Activated naive CD4-positive, alpha-beta T cell treated with anti-CD3 and anti-CD28 coated beads, Interleukin-2, amount 50 U/mL, for 72 hours (primary cell): ENCODE results near the gene STX8. TPM values are rescaled to one million over a fixed set of nuclear protein-coding genes. Genes with fewer than 3 reads are reported as not detected.

ENCODE experiments used
- ATAC-seq, 2 donors: fragments of 150-1000 bp; cut with Tn5 transposase; 2 replicates each; pipeline ENCODE4 v1.10.0; 2021; ENCODE audit warnings: mild to moderate bottlenecking in 2 of 2, moderate library complexity in 2 of 2
- DNase-seq, 2 donors: peaks; one replicate each; pipeline ENCODE4 v3.0.0; 2021 to 2022; ENCODE audit warnings: low spot score in 2 of 2
- H3K27ac Mint-ChIP-seq, 2 donors: one replicate each; pipeline ENCODE4 v1.8.0; 2022; ENCODE audit warnings: mild to moderate bottlenecking in 2 of 2, mixed read lengths in 2 of 2
- H3K36me3 Mint-ChIP-seq, 2 donors: one replicate each; pipeline ENCODE4 v1.8.0; 2022; ENCODE audit warnings: mixed read lengths in 2 of 2
- H3K9me3 Mint-ChIP-seq, 2 donors: one replicate each; pipeline ENCODE4 v1.8.0; 2022; ENCODE audit warnings: mixed read lengths in 2 of 2
- total RNA-seq, 2 donors: library from RNA; stranded (reverse); gene quantifications; one replicate each; pipeline ENCODE4 v1.2.3, GENCODE V29; 2022

The STX8 gene
- total RNA-seq, 2 donors from 2014 or later = 42.1 to 65.4 TPM

GRCh38 chr17:9221922-9222180 is 353.8 kb downstream of the STX8 start:
- ATAC-seq (no peak), DNase-seq (no peak)
- no peak overlapping the region for H3K27ac Mint-ChIP-seq
- H3K36me3 Mint-ChIP-seq = peaks cover 6% of the 10 kb centered on the region in 2 donors
- H3K9me3 Mint-ChIP-seq = peaks cover 4 to 5% of the 10 kb centered on the region in 2 donors

GRCh38 chr17:9221147-9221921 is 354.3 kb downstream of the STX8 start:
- peaks cover 9 to 11% of the 10 kb centered on the region in 2 donors for H3K36me3 Mint-ChIP-seq

GRCh38 chr17:9220398-9221146 is 355.0 kb downstream of the STX8 start:
- Mint-ChIP-seq H3K27ac (no peak overlapping the region), H3K36me3 (peaks cover 17 to 19% of the 10 kb centered on the region in 2 donors), H3K9me3 (peaks cover 13 to 15% of the 10 kb centered on the region in 2 donors)
- DNase-seq (no peak), ATAC-seq (no peak)

More at GRCh38 chr17:9221147-9221921, 354.3 kb downstream of the STX8 start:
- peak overlapping the region in 1 of 2 donors; percentile 14 for H3K27ac Mint-ChIP-seq
- no peak for DNase-seq
- no peak for ATAC-seq
- peaks cover 6 to 7% of the 10 kb centered on the region in 2 donors for H3K9me3 Mint-ChIP-seq

GRCh38 chr17:9219631-9220397 is 355.8 kb downstream of the STX8 start:
- Mint-ChIP-seq H3K9me3 (peaks cover 18 to 22% of the 10 kb centered on the region in 2 donors), H3K27ac (no peak overlapping the region), H3K36me3 (peaks cover 22 to 24% of the 10 kb centered on the region in 2 donors)
- no peak for ATAC-seq
- no peak for DNase-seq

DNA sequence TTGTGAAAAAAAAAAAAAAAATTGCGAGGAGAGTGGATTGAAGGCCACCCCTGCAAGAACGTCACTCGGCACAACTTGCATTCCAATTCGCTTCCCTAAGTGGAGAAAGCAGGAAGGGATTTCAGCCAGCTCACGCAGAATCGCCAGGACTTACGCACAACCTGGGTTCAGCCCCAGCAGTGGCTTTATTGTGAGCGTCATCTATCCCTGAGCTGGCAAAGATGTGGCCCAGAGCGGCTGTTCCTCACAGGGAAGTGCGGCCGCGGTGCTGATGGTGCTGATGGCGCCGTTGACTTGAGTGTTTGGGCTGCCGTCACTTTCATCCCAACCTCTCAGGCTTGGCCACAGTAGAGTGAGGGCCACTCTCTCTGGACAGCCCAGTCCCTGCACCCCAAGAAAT is 356.7 kb downstream of the STX8 start:
- DNase-seq (no peak), ATAC-seq (no peak)
- Mint-ChIP-seq H3K9me3 (peaks cover 18 to 22% of the 10 kb centered on the region in 2 donors), H3K36me3 (peaks cover 22 to 24% of the 10 kb centered on the region in 2 donors), H3K27ac (no peak overlapping the region)

DNA sequence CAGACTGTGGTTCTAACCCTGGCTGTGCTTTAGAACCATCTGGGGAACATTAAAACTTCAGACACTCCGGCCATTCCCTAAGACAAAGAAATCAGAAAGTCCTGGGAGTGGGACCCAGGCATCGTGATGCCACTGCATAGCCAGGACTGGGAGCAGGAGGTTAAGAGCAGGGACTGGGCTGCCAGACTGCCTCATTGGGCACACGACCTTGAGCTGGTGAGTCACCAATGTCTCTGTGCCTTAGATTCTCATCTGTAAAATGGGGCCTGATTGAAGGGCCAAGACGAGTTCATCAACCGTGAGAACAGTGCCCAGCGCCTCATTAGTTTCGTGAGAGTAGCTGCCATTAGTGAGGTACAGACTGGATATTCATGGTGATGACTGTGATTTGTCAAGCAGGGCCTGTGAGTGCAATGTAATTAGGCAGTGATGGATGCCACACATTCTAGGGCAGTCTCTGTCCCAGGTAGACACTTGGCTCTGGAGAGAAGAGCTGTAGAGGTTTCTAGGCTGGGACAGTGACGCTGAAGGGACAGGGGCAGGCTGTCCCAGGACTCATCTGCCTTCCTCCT is 357.5 kb downstream of the STX8 start:
- Mint-ChIP-seq H3K36me3 (peaks cover 22 to 24% of the 10 kb centered on the region in 2 donors), H3K27ac (peak overlapping the region in 1 of 2 donors; percentile 49), H3K9me3 (peaks cover 18 to 22% of the 10 kb centered on the region in 2 donors)
- DNase-seq (no peak), ATAC-seq (no peak)

DNA sequence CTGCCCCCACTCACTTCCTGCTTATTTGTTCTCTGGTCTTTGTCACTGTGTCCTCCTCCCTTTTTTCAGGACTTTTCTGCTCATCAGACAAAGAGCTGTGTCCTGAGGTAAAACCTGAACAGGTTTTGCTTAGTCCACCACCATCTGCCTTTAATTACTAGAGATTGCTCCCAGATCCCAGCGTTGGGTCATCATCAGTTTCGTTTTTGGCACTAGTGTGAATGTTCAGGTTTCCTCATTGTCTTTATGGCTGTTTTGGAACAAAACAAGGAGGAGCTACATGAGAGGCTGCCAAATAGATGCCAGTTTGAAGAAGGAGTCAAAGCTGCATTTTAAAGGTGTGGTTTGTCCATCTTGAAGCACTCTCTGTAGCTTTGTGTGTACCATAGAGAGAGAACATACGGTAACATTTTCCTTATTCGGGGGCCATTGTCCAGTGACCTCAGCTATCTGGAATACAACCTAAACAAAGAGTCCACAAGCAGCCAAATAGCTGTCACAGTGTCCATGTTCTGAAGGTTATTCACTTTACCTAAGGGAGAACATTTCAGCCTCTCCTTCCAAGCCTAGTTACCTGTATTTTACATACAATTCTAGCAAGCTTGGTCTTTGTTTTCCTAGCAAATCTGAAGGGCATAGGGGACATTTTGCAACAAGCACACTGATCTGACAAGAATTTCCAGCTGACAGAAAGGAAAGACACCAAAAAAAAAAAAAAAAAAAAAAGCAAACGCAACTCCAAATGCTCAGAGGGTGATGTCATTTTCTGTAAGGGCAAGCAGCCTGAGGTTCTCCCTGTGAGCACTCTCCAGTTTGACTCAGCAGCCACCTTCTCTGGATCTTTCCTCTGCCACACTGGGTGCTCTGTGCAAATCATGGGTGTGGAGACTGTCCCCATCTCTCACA is 358.2 kb downstream of the STX8 start:
- DNase-seq = no peak
- Mint-ChIP-seq H3K9me3 (peaks cover 18 to 22% of the 10 kb centered on the region in 2 donors), H3K27ac (peak overlapping the region in 1 of 2 donors; percentile 49), H3K36me3 (peaks cover 22 to 24% of the 10 kb centered on the region in 2 donors)
- peak; percentile 31 to 35 for ATAC-seq

DNA sequence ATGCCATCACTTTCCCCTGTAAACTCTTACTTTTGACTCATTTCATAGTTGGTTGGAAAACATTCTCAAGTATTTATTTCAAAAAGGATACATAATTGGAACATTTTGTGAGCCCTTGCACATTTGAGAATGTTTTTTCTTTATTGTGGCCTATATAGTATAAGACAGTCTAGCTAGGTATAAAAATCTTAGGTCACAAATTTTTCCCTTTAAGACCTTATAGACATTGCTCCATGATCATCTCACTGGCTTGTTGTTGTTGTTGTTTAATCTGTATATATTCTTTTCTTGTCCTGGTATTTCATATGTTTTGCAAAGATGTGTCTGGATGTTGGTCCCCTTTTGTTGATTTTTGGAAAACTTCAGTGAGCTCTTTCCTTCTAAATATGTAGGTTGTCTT is 360.2 kb downstream of the STX8 start:
- DNase-seq (no peak), ATAC-seq (no peak)
- H3K36me3 Mint-ChIP-seq = peaks cover 22 to 24% of the 10 kb centered on the region in 2 donors
- no peak overlapping the region for H3K27ac Mint-ChIP-seq
- H3K9me3 Mint-ChIP-seq = peaks cover 18 to 22% of the 10 kb centered on the region in 2 donors

DNA sequence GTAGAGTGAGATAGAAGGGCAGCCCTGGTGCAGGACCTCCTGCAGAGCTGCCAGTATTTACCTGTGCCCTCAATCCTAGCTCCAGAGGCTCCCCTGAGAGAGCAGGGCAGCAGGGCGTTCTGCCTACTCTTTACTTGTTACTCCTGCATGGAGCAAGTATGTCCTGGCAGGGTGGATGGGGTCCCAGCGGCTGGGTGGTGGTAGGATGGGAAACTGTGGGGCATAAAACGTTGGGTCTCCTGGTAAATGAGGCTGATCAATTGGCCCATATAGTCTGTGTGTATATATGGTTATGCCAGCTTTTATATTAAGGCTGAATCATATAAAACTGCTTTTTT is 362.3 kb downstream of the STX8 start:
- DNase-seq (no peak), ATAC-seq (no peak)
- Mint-ChIP-seq H3K27ac (no peak overlapping the region), H3K9me3 (peaks cover 18 to 22% of the 10 kb centered on the region in 2 donors), H3K36me3 (peaks cover 22 to 24% of the 10 kb centered on the region in 2 donors)

DNA sequence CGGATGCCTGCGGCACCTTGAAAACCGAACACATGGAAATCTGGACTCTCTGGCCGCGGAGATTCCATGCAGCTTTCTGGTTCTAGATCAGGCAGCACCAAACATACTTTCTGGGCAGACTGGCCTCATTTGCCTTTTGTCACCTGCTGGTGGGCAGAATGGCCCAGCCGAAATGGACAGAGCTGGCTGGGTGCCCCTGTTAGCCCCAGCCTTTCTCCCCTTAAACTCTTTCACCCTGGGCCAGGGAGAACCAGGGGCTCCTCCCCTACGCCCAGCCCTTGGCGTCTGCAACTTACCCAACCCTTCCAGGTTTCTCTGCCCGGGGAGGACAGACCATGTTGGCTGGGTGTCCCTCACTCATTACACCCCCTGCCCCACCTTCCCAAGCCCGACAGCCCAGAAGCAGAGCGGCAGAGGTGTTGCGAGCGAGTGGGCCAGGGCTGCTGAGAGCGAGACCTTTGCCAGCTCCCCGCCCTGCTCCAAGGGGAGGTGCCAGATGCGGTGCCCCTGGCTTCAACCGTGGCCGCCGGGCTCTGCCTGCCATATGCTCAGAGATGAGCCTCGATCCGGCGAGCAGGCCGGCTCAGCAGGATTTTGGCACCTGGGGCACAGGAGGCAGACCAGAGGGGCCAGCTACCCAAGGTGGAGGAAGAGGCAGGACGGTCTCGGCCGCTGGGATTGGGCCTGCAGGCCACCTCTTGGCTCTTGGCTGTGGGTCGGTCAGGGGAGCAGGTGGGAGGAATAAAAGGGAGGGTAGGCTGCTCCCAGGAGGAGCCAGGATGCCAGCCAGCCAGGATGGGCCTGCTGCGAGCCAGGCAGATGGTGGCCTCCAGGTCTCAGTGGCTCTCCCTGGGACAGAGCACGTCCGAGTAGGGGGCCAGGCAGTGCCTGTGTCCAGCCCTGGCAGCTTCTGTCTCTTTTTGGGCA is 363.0 kb downstream of the STX8 start:
- Mint-ChIP-seq H3K9me3 (peaks cover 18 to 22% of the 10 kb centered on the region in 2 donors), H3K36me3 (peaks cover 22 to 24% of the 10 kb centered on the region in 2 donors), H3K27ac (no peak overlapping the region)
- no peak for ATAC-seq
- DNase-seq = no peak

DNA sequence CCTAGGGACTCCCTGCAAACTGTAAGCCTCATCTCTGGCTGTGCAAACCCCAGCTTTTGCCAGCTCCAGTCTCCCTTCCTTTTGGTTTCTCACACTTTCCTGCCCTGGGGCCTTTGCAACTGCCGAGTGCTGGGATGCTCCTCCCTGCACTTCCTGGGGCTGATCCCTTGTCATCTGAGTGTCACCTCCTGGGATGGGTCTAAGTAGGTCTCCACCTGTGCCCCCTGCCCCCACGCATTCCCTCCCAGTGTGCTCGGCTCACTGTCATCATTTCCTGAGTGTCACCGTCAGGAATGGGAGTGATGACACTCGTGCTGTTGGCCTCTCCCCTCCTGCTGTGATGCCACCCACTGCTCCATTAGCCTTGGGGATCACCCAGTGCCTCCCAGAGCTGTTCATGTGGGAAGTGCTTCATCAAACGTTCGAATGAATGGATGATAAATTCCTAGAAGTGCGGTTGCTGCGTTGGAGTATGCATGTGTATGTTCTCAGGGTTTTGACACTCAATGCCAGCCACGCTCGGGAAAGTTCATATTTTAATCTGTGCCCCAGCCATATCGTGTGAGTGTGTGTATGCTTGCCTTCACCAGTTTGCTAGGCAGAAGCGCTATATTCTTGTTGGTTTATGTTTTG is 364.4 kb downstream of the STX8 start:
- no peak for DNase-seq
- Mint-ChIP-seq H3K9me3 (peaks cover 11 to 14% of the 10 kb centered on the region in 2 donors), H3K27ac (no peak overlapping the region), H3K36me3 (peaks cover 12% of the 10 kb centered on the region in 2 donors)
- no peak for ATAC-seq

GRCh38 chr17:9209781-9210370 is 365.7 kb downstream of the STX8 start:
- H3K27ac Mint-ChIP-seq = peak overlapping the region in 1 of 2 donors; percentile 72
- H3K36me3 Mint-ChIP-seq = no peaks in the 10 kb centered on the region
- no peak for ATAC-seq
- H3K9me3 Mint-ChIP-seq = peaks cover 0 to under 1% of the 10 kb centered on the region in 2 donors
- no peak for DNase-seq

DNA sequence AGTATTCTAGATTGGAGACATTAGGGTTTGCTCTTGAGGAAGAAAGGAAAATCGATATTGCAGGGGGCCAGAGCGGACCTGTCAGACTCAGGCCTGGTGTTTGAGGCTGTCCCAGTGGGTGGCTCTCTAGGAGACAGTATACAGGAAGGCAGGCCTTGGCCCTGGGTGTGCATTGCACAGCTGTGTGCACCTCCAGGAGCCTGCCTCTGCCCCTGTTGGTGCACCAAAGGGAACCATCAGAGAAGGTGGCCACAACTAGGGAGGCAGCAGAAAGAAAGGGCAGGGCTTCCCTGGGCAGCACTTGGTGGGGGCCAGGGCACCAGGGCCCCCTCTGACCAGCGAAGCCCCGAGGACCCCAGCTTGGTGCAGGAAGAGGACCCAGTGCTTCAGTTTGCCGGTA is 366.3 kb downstream of the STX8 start:
- no peaks in the 10 kb centered on the region for H3K9me3 Mint-ChIP-seq
- H3K27ac Mint-ChIP-seq = no peak overlapping the region
- H3K36me3 Mint-ChIP-seq = no peaks in the 10 kb centered on the region
- DNase-seq (no peak), ATAC-seq (no peak)

GRCh38 chr17:9208381-9209105 is 367.1 kb downstream of the STX8 start:
- H3K9me3 Mint-ChIP-seq = no peaks in the 10 kb centered on the region
- H3K27ac Mint-ChIP-seq = peak overlapping the region in 1 of 2 donors; percentile 9
- ATAC-seq (no peak), DNase-seq (no peak)
- no peaks in the 10 kb centered on the region for H3K36me3 Mint-ChIP-seq
